Glutamatergic neuron (in vitro differentiated cells): ENCODE data around the gene RHOD. TPM values are rescaled to one million over a fixed set of nuclear protein-coding genes. Genes with fewer than 3 reads are reported as not detected.

ENCODE experiments used
- DNase-seq: peaks from one replicate; pipeline ENCODE4 v3.0.0; 2022
- H3K27ac Mint-ChIP-seq: one replicate; pipeline ENCODE4 v1.8.0; 2020; ENCODE audit warnings: mild to moderate bottlenecking, mixed read lengths, inconsistent platforms; ENCODE audit not compliant: unreplicated experiment
- H3K27me3 Mint-ChIP-seq: one replicate; pipeline ENCODE4 v1.8.0; 2020; ENCODE audit warnings: mild to moderate bottlenecking, moderate library complexity, mixed read lengths, inconsistent platforms; ENCODE audit not compliant: unreplicated experiment
- H3K36me3 Mint-ChIP-seq: one replicate; pipeline ENCODE4 v1.8.0; 2020; ENCODE audit warnings: mild to moderate bottlenecking, mixed read lengths, inconsistent platforms; ENCODE audit not compliant: unreplicated experiment
- H3K4me1 Mint-ChIP-seq: one replicate; pipeline ENCODE4 v1.8.0; 2020; ENCODE audit warnings: mild to moderate bottlenecking, low read depth, mixed read lengths, inconsistent platforms; ENCODE audit not compliant: unreplicated experiment
- H3K4me3 Mint-ChIP-seq: one replicate; pipeline ENCODE4 v1.8.0; 2020; ENCODE audit warnings: mild to moderate bottlenecking, mixed read lengths, inconsistent platforms; ENCODE audit not compliant: unreplicated experiment
- H3K9me3 Mint-ChIP-seq: one replicate; pipeline ENCODE4 v1.8.0; 2020; ENCODE audit warnings: mild to moderate bottlenecking, moderate library complexity, mixed read lengths, inconsistent platforms; ENCODE audit not compliant: unreplicated experiment
- total RNA-seq: library from RNA; stranded (reverse); fragmentation: NEBNext Ultra II Directional; extraction: Animal tissue kit (Norgen Biotek cat#: 25700); gene quantifications from one replicate; pipeline ENCODE4 v1.2.1, GENCODE V29; 2021; ENCODE audit not compliant: unreplicated experiment
- TF ChIP-seq, protein P1 (sequence below): fragments of 200-600 bp; sonication (generic); IDR thresholded peaks from one replicate; pipeline ENCODE4 v1.5.0; 2021; ENCODE audit not compliant: partially characterized antibody, unreplicated experiment

RHOD gene
- total RNA-seq, 1 donor from 2014 or later = not detected

DNA sequence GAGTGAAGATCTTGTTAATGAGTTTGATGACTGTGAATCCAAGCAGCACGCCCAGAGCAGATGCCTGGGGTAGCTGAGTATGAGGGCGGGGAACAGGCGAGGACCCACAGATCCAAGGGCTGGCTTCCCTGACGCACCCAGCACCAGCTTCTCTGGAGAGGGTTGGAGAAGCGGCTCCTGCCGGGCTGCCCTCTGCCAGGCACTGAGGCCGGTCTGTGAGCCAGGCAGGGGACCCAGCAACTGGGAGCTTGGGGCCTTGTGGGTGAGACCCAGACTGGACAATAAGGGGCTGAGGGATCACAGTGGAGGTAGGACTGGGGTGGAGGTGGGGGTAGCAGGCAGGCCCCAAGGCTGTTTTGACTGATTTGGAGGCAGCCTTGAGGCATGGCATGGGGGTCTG is 42.3 kb upstream of the RHOD start:
- Mint-ChIP-seq H3K9me3 (peaks cover 4% of the 10 kb centered on the region), H3K27ac (no peak overlapping the region), H3K27me3 (no peaks in the 10 kb centered on the region), H3K4me3 (no peak overlapping the region), H3K4me1 (peaks cover 2% of the 10 kb centered on the region), H3K36me3 (no peaks in the 10 kb centered on the region)
- DNase-seq = no peak
- TF ChIP-seq, protein P1, sequence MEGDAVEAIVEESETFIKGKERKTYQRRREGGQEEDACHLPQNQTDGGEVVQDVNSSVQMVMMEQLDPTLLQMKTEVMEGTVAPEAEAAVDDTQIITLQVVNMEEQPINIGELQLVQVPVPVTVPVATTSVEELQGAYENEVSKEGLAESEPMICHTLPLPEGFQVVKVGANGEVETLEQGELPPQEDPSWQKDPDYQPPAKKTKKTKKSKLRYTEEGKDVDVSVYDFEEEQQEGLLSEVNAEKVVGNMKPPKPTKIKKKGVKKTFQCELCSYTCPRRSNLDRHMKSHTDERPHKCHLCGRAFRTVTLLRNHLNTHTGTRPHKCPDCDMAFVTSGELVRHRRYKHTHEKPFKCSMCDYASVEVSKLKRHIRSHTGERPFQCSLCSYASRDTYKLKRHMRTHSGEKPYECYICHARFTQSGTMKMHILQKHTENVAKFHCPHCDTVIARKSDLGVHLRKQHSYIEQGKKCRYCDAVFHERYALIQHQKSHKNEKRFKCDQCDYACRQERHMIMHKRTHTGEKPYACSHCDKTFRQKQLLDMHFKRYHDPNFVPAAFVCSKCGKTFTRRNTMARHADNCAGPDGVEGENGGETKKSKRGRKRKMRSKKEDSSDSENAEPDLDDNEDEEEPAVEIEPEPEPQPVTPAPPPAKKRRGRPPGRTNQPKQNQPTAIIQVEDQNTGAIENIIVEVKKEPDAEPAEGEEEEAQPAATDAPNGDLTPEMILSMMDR = no peak

DNA sequence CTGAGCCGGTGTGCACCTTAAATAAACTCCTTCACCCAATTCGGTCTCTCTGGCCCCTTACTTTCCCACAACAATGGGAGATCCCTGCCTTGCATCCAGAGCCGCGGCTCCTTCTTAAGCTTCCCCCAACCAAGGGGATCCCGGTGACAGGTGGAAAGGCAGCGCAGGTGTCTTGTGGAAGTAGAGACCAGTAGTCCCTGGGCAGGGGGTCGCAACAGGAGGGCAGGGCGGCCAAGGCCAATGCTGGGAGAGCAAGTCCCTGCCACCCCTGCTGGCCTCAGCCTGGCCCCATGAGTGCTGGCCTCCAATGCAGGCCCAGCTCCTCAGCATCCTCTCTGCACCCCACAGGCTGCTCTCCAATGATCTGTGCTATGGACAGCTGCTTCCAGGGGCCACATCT is 41.6 kb upstream of the RHOD start:
- H3K4me3 Mint-ChIP-seq = no peak overlapping the region
- TF ChIP-seq, protein P1 = no peak
- peaks cover 2% of the 10 kb centered on the region for H3K27me3 Mint-ChIP-seq
- DNase-seq = no peak
- no peaks in the 10 kb centered on the region for H3K36me3 Mint-ChIP-seq
- peaks cover 2% of the 10 kb centered on the region for H3K4me1 Mint-ChIP-seq
- peaks cover 4% of the 10 kb centered on the region for H3K9me3 Mint-ChIP-seq
- H3K27ac Mint-ChIP-seq = no peak overlapping the region

DNA sequence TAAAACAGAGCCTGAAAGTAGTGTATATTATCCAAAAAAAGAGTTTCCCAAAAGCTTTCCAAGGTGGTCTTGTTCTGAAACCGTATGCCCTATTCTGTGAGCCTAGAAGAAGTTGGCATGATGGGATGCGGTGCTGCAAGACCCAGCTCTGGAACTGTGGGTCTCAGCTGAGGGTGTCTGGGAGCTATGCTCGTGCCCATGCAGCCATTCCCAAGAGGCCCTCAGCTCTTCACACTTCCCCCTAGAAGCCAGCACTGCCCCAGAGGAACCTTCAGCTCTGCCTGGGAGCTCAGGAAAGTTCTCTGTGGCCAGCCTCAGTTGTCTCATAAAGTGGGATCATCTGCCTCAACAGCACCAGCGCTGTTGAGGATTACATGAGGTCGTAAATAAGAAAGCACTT is 40.1 kb upstream of the RHOD start:
- Mint-ChIP-seq H3K4me1 (peaks cover 2% of the 10 kb centered on the region), H3K36me3 (no peaks in the 10 kb centered on the region), H3K27ac (no peak overlapping the region)

DNA sequence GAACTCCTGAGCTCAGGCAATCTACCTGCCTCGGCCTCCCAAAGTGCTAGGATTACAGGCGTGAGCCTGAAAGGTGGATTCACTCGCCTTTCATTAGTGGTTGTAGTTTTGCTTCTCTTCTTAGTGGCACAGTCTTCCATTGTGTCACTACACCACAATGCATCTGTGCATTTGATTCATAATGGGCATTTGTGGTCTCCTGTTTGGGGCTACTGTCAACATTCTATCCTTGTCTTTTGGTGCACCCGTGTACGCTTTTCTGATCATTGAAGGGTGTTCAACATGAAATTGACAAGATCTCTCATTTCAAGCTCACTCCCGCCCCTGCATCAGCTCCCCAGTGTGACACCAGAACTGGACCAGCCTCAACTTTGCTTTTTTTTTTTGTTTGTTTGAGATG is 35.7 kb upstream of the RHOD start:
- no peak overlapping the region for H3K27ac Mint-ChIP-seq
- TF ChIP-seq, protein P1 = no peak
- H3K27me3 Mint-ChIP-seq = peaks cover 15% of the 10 kb centered on the region
- no peaks in the 10 kb centered on the region for H3K36me3 Mint-ChIP-seq
- no peak for DNase-seq
- H3K9me3 Mint-ChIP-seq = peaks cover 9% of the 10 kb centered on the region
- no peak overlapping the region for H3K4me3 Mint-ChIP-seq
- H3K4me1 Mint-ChIP-seq = peaks cover 2% of the 10 kb centered on the region

More for the DNA sequence above, 40.1 kb upstream of the RHOD start:
- Mint-ChIP-seq H3K9me3 (peaks cover 6% of the 10 kb centered on the region), H3K4me3 (no peak overlapping the region), H3K27me3 (peaks cover 6% of the 10 kb centered on the region)
- TF ChIP-seq, protein P1 = no peak
- no peak for DNase-seq

DNA sequence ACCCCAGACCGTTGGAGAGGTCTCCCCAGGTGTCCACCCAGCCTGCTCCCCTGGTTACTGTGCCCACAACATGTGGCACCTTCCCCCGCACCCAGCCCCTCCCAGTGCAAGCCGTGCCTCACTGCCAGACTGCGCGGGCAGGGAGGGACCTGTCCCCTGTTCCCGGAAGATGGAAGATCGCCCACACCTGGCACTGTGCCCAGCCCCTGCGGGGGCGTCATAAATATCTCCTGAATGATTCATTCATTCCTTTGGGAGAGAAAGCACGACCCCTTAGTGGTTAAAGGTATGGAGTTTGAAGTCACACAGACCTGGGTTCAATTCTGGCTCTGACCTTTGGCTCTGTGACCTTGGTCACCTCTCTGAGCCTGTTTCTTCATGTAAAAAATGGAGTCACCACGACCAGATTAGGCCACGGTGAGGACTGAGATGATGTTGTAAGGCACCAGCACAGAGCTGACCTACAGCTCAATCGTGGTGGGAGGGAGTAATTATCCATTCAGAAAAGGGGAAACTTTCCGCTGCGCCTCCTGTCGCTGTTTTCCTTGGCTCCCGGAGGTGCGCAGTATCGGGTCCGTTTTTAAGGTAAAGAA is 34.2 kb upstream of the RHOD start:
- Mint-ChIP-seq H3K36me3 (no peaks in the 10 kb centered on the region), H3K4me3 (peak overlapping the region; percentile 84), H3K27ac (no peak overlapping the region), H3K27me3 (peaks cover 15% of the 10 kb centered on the region), H3K4me1 (peaks cover 2% of the 10 kb centered on the region), H3K9me3 (peaks cover 9% of the 10 kb centered on the region)
- no peak for DNase-seq
- TF ChIP-seq, protein P1 = no peak
